ENCODE results near the gene UNKL.
A peak's percentile ranks its signal among the peaks of the same experiment; 100 is the strongest.

The UNKL gene, protein sequence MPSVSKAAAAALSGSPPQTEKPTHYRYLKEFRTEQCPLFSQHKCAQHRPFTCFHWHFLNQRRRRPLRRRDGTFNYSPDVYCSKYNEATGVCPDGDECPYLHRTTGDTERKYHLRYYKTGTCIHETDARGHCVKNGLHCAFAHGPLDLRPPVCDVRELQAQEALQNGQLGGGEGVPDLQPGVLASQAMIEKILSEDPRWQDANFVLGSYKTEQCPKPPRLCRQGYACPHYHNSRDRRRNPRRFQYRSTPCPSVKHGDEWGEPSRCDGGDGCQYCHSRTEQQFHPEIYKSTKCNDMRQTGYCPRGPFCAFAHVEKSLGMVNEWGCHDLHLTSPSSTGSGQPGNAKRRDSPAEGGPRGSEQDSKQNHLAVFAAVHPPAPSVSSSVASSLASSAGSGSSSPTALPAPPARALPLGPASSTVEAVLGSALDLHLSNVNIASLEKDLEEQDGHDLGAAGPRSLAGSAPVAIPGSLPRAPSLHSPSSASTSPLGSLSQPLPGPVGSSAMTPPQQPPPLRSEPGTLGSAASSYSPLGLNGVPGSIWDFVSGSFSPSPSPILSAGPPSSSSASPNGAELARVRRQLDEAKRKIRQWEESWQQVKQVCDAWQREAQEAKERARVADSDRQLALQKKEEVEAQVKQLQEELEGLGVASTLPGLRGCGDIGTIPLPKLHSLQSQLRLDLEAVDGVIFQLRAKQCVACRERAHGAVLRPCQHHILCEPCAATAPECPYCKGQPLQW

DNA sequence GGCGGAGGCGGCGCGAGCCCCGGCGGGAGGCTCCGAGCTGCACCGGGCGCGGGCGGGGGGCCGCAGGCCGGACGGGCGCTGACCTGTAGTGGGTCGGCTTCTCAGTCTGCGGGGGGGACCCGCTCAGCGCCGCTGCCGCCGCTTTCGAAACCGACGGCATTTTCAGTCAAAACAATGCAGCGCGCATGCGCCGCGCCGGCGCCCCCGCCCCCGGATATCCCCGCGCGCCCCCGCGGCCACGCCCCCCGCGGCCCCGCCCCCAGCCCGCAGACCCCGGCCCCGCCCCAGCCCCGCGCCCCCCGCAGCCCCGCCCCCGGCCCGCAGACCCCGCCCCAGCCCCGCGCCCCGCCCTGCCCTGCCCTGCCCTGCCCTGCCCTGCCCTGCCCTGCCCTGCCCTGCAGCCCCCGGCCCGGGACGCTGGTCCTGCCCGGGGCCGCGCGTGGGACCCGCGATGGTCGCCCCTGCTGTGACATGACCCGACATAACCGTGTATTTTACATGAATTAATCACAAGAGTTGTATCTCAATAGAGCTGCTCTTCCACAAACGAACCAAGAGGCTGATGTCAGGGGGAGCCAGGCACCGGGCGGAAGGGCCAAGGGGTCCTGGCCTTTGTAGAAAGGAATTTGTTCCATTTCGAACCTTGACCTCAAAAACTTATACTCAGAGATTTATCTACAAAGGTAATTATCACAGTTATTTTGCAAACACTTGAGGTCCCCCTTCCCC, at the start of gene UNKL:
TSS of gene UNKL (minus strand) at position 173 of the 729 bp plus-strand sequence. CDS start at position 160, 13 bp downstream.
- peak; percentile 96 for DNase-seq (ENCODE audit: low spot score)
- no peak for TF ChIP-seq CTCF (IDR thresholded peaks at IDR 0.05; ENCODE audit: extremely low read depth, insufficient read depth, missing control alignments)
- in situ Hi-C loops (cut with MboI; ENCODE audit: low pct_unique_long_range_greater_than_20kb, low sequenced_read_pairs, unreplicated experiment): no loop called here

DNA sequence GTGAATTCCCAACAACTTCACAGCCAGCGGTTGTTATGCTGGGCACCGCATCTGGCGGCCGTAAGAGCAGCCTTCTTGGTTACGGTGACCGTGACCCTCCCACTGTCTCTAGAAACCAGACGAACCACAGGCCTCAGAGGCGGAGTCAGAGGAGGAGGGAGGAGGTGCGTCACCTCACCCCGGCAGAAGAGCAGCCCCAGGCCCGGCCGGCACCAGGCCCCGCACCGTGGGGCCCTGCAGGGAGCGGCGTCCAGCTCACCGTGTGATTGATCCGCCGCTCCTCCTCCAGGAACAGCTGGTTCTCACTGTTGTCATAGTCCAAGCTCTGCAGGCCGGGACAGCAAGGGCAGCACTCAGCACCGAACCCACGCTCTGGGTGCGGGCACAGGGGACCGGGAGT, 46.6 kb upstream of the UNKL start:
- in situ Hi-C loops (cut with MboI; ENCODE audit: low pct_unique_long_range_greater_than_20kb, low sequenced_read_pairs, unreplicated experiment): no loop called here
- TF ChIP-seq CTCF (IDR thresholded peaks at IDR 0.05; ENCODE audit: extremely low read depth, insufficient read depth, missing control alignments): no peak
- DNase-seq (ENCODE audit: low spot score): no peak

DNA sequence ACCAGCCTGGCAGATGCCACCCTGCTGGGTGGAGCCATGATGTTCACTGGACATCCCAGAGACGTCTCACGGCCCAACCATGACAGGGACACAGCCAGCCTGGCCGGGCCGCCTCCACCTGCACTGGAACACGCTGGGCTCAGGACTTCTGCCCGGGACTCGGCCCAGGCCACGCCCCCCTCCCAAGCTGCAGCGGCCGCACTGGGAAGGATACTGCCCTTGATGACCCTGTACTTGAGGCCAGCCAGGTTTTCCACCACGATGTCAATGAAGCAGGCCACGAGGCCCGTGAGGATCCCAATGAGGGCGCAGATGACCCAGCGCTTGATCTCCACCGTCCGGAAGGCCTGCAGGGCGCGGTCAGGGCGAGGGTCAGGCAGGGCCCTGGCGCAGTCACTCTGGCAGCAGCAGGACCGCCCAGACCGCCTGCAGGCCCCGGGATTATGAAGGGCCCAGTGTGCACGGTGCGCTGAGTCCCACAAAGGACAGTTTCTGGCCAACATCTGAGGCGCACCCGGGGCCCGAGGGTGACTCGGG, 46.2 kb upstream of the UNKL start:
- in situ Hi-C loops (cut with MboI; ENCODE audit: low pct_unique_long_range_greater_than_20kb, low sequenced_read_pairs, unreplicated experiment): no loop called here
- no peak for DNase-seq (ENCODE audit: low spot score)

DNA sequence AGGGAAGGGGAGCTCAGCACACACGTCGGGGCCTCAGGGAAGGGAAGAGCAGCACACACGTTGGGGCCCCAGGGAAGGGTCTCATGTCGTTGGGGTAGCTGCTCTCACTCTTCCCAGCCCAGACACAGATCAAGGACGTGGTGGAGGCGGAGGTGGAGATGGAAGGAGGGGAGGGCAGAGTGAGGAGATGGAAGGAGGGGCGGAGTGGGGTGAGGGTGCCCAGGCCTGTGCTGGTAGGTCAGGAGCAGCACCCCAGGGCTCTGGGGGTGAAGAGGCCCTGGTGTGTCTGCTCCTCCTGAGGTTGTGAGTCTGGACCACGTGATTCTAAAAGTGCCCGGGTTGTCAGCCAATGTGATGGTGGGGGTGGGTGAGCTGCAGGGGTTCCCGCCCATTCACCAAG, 45.5 kb upstream of the UNKL start:
- in situ Hi-C loops (cut with MboI; ENCODE audit: low pct_unique_long_range_greater_than_20kb, low sequenced_read_pairs, unreplicated experiment): no loop called here
- DNase-seq (ENCODE audit: low spot score): no peak
- TF ChIP-seq CTCF (IDR thresholded peaks at IDR 0.05; ENCODE audit: extremely low read depth, insufficient read depth, missing control alignments): no peak

More for the DNA sequence above, 46.2 kb upstream of the UNKL start:
- no peak for TF ChIP-seq CTCF (IDR thresholded peaks at IDR 0.05; ENCODE audit: extremely low read depth, insufficient read depth, missing control alignments)

DNA sequence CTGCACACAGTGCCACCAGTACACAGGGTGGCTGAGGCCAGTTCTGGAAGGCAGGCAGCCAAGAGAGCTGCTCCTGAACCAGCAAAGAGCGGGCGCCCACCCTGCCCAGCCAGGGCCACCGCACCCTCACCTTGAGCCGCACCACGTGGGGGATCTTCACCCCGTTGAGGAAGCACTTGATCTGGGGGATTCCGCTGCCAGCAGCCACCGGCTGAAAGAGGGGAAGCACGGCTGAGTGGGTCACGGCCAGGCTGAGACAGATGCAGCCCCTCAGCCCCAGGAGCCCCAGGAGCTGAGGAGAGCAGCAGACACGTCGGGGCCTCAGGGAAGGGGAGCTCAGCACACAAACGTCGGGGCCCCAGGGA, 44.5 kb upstream of the UNKL start:
- TF ChIP-seq CTCF (IDR thresholded peaks at IDR 0.05; ENCODE audit: extremely low read depth, insufficient read depth, missing control alignments): no peak
- in situ Hi-C loops (cut with MboI; ENCODE audit: low pct_unique_long_range_greater_than_20kb, low sequenced_read_pairs, unreplicated experiment): no loop called here
- DNase-seq (ENCODE audit: low spot score): peak; percentile 82

DNA sequence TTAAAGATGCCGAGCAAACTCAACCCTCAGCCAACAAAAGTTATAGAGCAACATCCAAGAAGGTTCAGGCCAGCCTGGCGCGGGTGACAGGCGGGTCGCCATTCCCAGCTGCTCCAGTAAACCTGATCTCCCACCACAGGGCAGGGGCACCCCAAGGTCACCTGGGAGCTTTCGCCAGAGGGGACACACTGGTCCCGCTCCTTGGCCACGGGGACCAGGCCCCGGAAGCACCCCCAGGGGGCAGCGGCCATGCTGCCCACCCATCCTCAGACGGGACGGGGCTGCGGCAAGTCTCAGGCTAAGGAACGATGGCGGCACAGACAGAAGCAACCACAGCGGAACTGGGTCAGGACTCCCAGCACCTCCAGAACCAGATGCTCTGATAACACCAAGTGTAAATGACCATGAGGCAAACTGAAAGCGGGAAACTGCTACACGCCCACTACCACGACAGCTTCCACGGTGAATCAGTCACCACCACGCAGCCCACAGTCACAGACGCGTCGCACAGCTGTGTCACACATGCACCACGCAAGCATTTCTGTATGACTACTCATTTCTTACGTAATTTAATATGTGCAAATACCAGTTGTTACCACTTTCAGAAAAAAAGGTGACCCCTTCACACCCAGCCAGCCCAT, 44.0 kb upstream of the UNKL start:
- no peak for DNase-seq (ENCODE audit: low spot score)
- in situ Hi-C loops (cut with MboI; ENCODE audit: low pct_unique_long_range_greater_than_20kb, low sequenced_read_pairs, unreplicated experiment): no loop called here
- no peak for TF ChIP-seq CTCF (IDR thresholded peaks at IDR 0.05; ENCODE audit: extremely low read depth, insufficient read depth, missing control alignments)

Measured in GM13977 (cell line).